Measurements from ENCODE around the gene KY.

GRCh38 chr3:134603480-134603879 is 47.3 kb downstream of the KY start:
- TF ChIP-seq CTCF (IDR thresholded peaks at IDR 0.05 in 4 of 5, conservative IDR thresholded peaks at IDR 0.05 in 1 of 5) = no peak
- TF ChIP-seq POLR2A (IDR thresholded peaks at IDR 0.05) = no peak

All from gastrocnemius medialis (tissue), 4 donors.